CD14-positive monocyte (primary cell): ENCODE data around the gene EYS. TPM values are rescaled to one million over a fixed set of nuclear protein-coding genes. Genes with fewer than 3 reads are reported as not detected.

ENCODE experiments used
- DNase-seq, 3 donors: peaks; one replicate each; pipeline ENCODE4 v3.0.0-alpha.2; 2011 to 2022
- H2AFZ ChIP-seq: 2 replicates; pipeline ENCODE4 v1.6.0; 2012; ENCODE audit warnings: mild to moderate bottlenecking, low read depth, low read length, inconsistent platforms; ENCODE audit not compliant: insufficient read depth, poor library complexity, severe bottlenecking
- H3K27ac ChIP-seq, 2 donors: 1 replicate in 1 of 2; 2 replicates in 1 of 2; pipeline ENCODE4 v1.5.1; 2012 to 2013; ENCODE audit warnings: low read length in 2 of 2, control low read depth in 1 of 2, inconsistent platforms in 1 of 2, low read depth in 1 of 2, mild to moderate bottlenecking in 1 of 2
- H3K27me3 ChIP-seq, 2 donors: one replicate each; pipeline versions ENCODE4 v1.6.0 to v1.6.1; 2011 to 2013; ENCODE audit warnings: low read length in 2 of 2; ENCODE audit not compliant: control insufficient read depth in 2 of 2, insufficient read depth in 2 of 2
- H3K36me3 ChIP-seq, 2 donors: replicated peaks in 1 of 2; 1 replicate in 1 of 2; 2 replicates in 1 of 2; pipeline versions ENCODE4 v1.5.1 to v1.6.1; 2012 to 2013; ENCODE audit warnings: low read length in 2 of 2, control low read depth in 1 of 2, inconsistent platforms in 1 of 2, mild to moderate bottlenecking in 1 of 2; ENCODE audit not compliant: insufficient read depth in 2 of 2, control insufficient read depth in 1 of 2
- H3K4me1 ChIP-seq, 2 donors: 1 replicate in 1 of 2; 2 replicates in 1 of 2; pipeline versions ENCODE4 v1.5.1 to v1.6.1; 2012 to 2013; ENCODE audit warnings: low read length in 2 of 2, control low read depth in 1 of 2, inconsistent platforms in 1 of 2, mild to moderate bottlenecking in 1 of 2, moderate library complexity in 1 of 2; ENCODE audit not compliant: insufficient read depth in 2 of 2, control insufficient read depth in 1 of 2
- H3K4me2 ChIP-seq: replicated peaks from 2 replicates; pipeline ENCODE3; 2012; ENCODE audit warnings: low read length, moderate library complexity, mild to moderate bottlenecking; ENCODE audit not compliant: poor library complexity, severe bottlenecking; ENCODE audit errors: extremely low read depth
- H3K4me3 ChIP-seq, 3 experiments: fragments of 200-600 bp in 1 of 3; sonication (generic) in 1 of 3; replicated peaks in 1 of 3; 1 replicate in 2 of 3; 2 replicates in 1 of 3; pipeline ENCODE4 v1.5.1; 2011 to 2013; ENCODE audit warnings: low read length in 3 of 3, mild to moderate bottlenecking in 3 of 3, control low read depth in 2 of 3, low read depth in 2 of 3, inconsistent platforms in 1 of 3, moderate library complexity in 1 of 3
- H3K79me2 ChIP-seq: 2 replicates; pipeline ENCODE4 v1.6.0; 2012; ENCODE audit warnings: mild to moderate bottlenecking, control low read depth, inconsistent platforms, low read length, moderate library complexity; ENCODE audit not compliant: insufficient read depth
- H3K9ac ChIP-seq: 2 replicates; pipeline ENCODE4 v1.6.0; 2017; ENCODE audit warnings: low read length, mild to moderate bottlenecking; ENCODE audit not compliant: insufficient read depth, poor library complexity, severe bottlenecking
- H3K9me3 ChIP-seq, 2 donors: replicated peaks in 1 of 2; 1 replicate in 1 of 2; 2 replicates in 1 of 2; pipeline versions ENCODE4 v1.5.1 to v1.6.1; 2012 to 2013; ENCODE audit warnings: low read length in 2 of 2, control low read depth in 1 of 2; ENCODE audit not compliant: control insufficient read depth in 1 of 2, insufficient read depth in 1 of 2
- H4K20me1 ChIP-seq: 2 replicates; pipeline ENCODE4 v1.6.0; 2012; ENCODE audit warnings: mild to moderate bottlenecking, low read length, control low read depth, moderate library complexity; ENCODE audit not compliant: insufficient read depth
- H3K27ac Mint-ChIP-seq, 7 donors: one replicate each; pipeline ENCODE4 v1.8.0; 2020; ENCODE audit warnings: mild to moderate bottlenecking in 7 of 7, mixed read lengths in 7 of 7, moderate library complexity in 6 of 7, inconsistent platforms in 2 of 7
- H3K27me3 Mint-ChIP-seq, 3 donors: one replicate each; pipeline ENCODE4 v1.8.0; 2021 to 2022; ENCODE audit warnings: low read depth in 3 of 3, mild to moderate bottlenecking in 3 of 3, mixed read lengths in 3 of 3, moderate library complexity in 3 of 3, inconsistent platforms in 1 of 3
- H3K36me3 Mint-ChIP-seq, 2 donors: one replicate each; pipeline ENCODE4 v1.8.0; 2020; ENCODE audit warnings: mixed read lengths in 2 of 2, inconsistent platforms in 1 of 2, mild to moderate bottlenecking in 1 of 2
- H3K4me1 Mint-ChIP-seq: one replicate; pipeline ENCODE4 v1.8.0; 2020; ENCODE audit warnings: mild to moderate bottlenecking, mixed read lengths
- H3K4me3 Mint-ChIP-seq, 2 donors: one replicate each; pipeline ENCODE4 v1.8.0; 2020; ENCODE audit warnings: mild to moderate bottlenecking in 2 of 2, mixed read lengths in 2 of 2, moderate library complexity in 1 of 2
- H3K9me3 Mint-ChIP-seq, 7 donors: one replicate each; pipeline ENCODE4 v1.8.0; 2020 to 2022; ENCODE audit warnings: mixed read lengths in 7 of 7, mild to moderate bottlenecking in 6 of 7, moderate library complexity in 6 of 7, inconsistent platforms in 2 of 7
- intact Hi-C, 2 donors: fragments of 100-400 bp; cut with micrococcal nuclease; formaldehyde crosslinking; loops; one replicate each; pipeline versions ENCODE4 v1.15.0 to v1.15.1; 2023
- polyA plus RNA-seq, 3 donors: library from polyadenylated mRNA; depleted of rRNA in 1 of 3; unstranded in 2 of 3; stranded (reverse) in 1 of 3; fragments of 300-500 nt in 2 of 3; fragments of >200 nt in 1 of 3; fragmentation: Illumina TruSeq in 2 of 3; gene quantifications; 1 replicate in 2 of 3; 2 replicates in 1 of 3; pipeline ENCODE4 v1.2.3, GENCODE V29; 2012 to 2021
- TF ChIP-seq, protein P1 (sequence below): fragments of 200-600 bp; IDR thresholded peaks from one replicate; pipeline ENCODE4 v1.8.0; 2022; ENCODE audit warnings: antibody characterized with exemption, mild to moderate bottlenecking

Gene EYS
- polyA plus RNA-seq, 3 donors, result 0.01 to 0.03 TPM; not detected in 1

DNA sequence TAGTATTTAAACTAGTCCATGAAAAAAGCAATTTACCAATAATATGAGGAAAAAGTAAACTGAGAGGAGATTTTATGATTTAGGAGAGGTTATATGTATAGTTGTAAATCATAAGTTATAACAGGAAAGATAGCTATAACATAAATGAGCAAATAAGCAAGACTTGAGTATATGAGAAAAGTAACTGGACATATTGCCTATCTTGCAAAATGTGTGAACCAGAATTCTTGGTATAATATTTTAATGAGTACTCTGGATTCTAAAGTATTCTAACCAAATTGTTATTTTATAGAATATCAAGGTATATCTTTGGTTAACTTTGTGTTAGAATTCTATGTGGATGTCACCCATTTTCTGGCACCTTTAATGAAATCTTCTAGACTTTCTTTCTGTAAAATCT is 1946.8 kb downstream of the EYS start:
- H3K9me3 ChIP-seq, result peaks cover 0 to 7% of the 10 kb centered on the region in 2 donors
- H3K36me3 ChIP-seq, result no peaks in the 10 kb centered on the region
- no peaks in the 10 kb centered on the region for H4K20me1 ChIP-seq
- no peaks in the 10 kb centered on the region for H3K79me2 ChIP-seq
- H3K9ac ChIP-seq, result no peak overlapping the region
- H3K4me1 ChIP-seq, result no peaks in the 10 kb centered on the region
- no peak overlapping the region for H3K4me2 ChIP-seq
- H3K27me3 ChIP-seq, result no peaks in the 10 kb centered on the region
- H3K27me3 Mint-ChIP-seq, result peaks cover 0 to 3% (median 0%) of the 10 kb centered on the region in 3 donors
- H3K27ac Mint-ChIP-seq, result no peak overlapping the region
- intact Hi-C loops, result loop anchor here in 1 of 2 donors (5.0 kb wide), 1 partner anchor 163 kb away; no protein-coding TSS in a partner anchor
- no peak for DNase-seq
- no peaks in the 10 kb centered on the region for H3K36me3 Mint-ChIP-seq
- peaks cover 9 to 25% (median 21%) of the 10 kb centered on the region in 7 donors for H3K9me3 Mint-ChIP-seq
- H3K4me3 Mint-ChIP-seq, result no peak overlapping the region
- H3K27ac ChIP-seq, result no peak overlapping the region
- TF ChIP-seq, protein P1, sequence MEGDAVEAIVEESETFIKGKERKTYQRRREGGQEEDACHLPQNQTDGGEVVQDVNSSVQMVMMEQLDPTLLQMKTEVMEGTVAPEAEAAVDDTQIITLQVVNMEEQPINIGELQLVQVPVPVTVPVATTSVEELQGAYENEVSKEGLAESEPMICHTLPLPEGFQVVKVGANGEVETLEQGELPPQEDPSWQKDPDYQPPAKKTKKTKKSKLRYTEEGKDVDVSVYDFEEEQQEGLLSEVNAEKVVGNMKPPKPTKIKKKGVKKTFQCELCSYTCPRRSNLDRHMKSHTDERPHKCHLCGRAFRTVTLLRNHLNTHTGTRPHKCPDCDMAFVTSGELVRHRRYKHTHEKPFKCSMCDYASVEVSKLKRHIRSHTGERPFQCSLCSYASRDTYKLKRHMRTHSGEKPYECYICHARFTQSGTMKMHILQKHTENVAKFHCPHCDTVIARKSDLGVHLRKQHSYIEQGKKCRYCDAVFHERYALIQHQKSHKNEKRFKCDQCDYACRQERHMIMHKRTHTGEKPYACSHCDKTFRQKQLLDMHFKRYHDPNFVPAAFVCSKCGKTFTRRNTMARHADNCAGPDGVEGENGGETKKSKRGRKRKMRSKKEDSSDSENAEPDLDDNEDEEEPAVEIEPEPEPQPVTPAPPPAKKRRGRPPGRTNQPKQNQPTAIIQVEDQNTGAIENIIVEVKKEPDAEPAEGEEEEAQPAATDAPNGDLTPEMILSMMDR, result no peak
- no peak overlapping the region for H2AFZ ChIP-seq
- no peak overlapping the region for H3K4me3 ChIP-seq
- H3K4me1 Mint-ChIP-seq, result no peaks in the 10 kb centered on the region

DNA sequence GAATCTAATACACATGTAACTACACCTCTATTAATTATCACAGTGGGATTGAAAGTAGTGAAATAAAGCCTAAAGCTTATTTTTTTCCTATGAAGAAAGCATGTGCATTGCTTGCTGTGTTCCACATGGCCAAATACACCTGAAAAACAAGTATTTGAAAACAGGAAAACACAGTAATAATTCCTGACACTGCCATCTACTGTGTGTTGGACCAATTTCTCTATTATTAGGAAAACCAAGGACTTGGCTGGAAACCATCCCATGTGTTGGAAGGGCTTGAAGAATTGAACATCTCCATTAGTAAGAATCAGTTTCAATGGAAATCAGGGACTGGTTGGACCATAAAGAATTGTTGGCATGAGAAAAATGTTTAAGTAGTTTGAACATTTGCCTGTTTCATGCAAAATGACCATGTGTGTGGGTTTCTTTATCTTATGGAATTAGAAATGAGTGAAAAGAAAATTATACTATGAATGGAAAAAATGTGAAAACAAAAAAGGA is 1947.4 kb downstream of the EYS start:
- Histone ChIP-seq H3K4me3 (no peak overlapping the region), H3K27me3 (no peaks in the 10 kb centered on the region), H3K79me2 (no peaks in the 10 kb centered on the region), H3K9ac (no peak overlapping the region), H3K4me2 (no peak overlapping the region), H3K36me3 (no peaks in the 10 kb centered on the region), H3K27ac (no peak overlapping the region), H3K4me1 (no peaks in the 10 kb centered on the region), H3K9me3 (peaks cover 0 to 7% of the 10 kb centered on the region in 2 donors), H2AFZ (no peak overlapping the region), H4K20me1 (no peaks in the 10 kb centered on the region)
- H3K9me3 Mint-ChIP-seq, result peaks cover 9 to 29% (median 26%) of the 10 kb centered on the region in 7 donors
- no peaks in the 10 kb centered on the region for H3K36me3 Mint-ChIP-seq
- H3K4me3 Mint-ChIP-seq, result no peak overlapping the region
- TF ChIP-seq, protein P1, result no peak
- H3K27ac Mint-ChIP-seq, result no peak overlapping the region
- intact Hi-C loops, result loop anchor here in 1 of 2 donors (5.0 kb wide), 1 partner anchor 162 kb away; no protein-coding TSS in a partner anchor
- H3K4me1 Mint-ChIP-seq, result no peaks in the 10 kb centered on the region
- H3K27me3 Mint-ChIP-seq, result peaks cover 0 to 3% (median 0%) of the 10 kb centered on the region in 3 donors
- no peak for DNase-seq
